Mesendoderm (in vitro differentiated cells): Measurements from ENCODE around the gene ZDHHC4.
"Not testable (repeated sequence)": the region's sequence is repeated elsewhere in the genome, so short reads cannot be mapped to it uniquely, and the experiment has no call there.

Experiments
- DNase-seq: peaks from one replicate; pipeline ENCODE4 v3.0.0; 2013
- H2AK5ac ChIP-seq: 2 replicates; pipeline ENCODE4 v1.6.1; 2013; ENCODE audit warnings: low read length, inconsistent platforms
- H2BK120ac ChIP-seq: 2 replicates; pipeline ENCODE4 v1.6.1; 2013; ENCODE audit warnings: low read depth, mild to moderate bottlenecking, low read length, moderate library complexity, mixed read lengths
- H2BK15ac ChIP-seq: replicated peaks from 2 replicates; pipeline ENCODE4 v1.6.1; 2013; ENCODE audit warnings: low read depth, mild to moderate bottlenecking, moderate library complexity
- H2BK5ac ChIP-seq: 2 replicates; pipeline ENCODE4 v1.6.1; 2013; ENCODE audit warnings: low read length, inconsistent platforms
- H3K18ac ChIP-seq: 2 replicates; pipeline ENCODE4 v1.6.1; 2013; ENCODE audit warnings: mild to moderate bottlenecking, low read length, mixed read lengths
- H3K23ac ChIP-seq: one replicate; pipeline ENCODE4 v1.6.1; 2013; ENCODE audit warnings: low read length
- H3K27ac ChIP-seq: 2 replicates; pipeline ENCODE4 v1.5.1; 2013; ENCODE audit warnings: low read depth, mild to moderate bottlenecking, inconsistent platforms, low read length, moderate library complexity
- H3K27me3 ChIP-seq: 2 replicates; pipeline ENCODE4 v1.6.1; 2013; ENCODE audit warnings: low read length, control low read depth, mild to moderate bottlenecking, inconsistent platforms; ENCODE audit not compliant: insufficient read depth, poor library complexity
- H3K36me3 ChIP-seq: 2 replicates; pipeline ENCODE4 v1.6.1; 2013; ENCODE audit warnings: low read length, inconsistent platforms; ENCODE audit not compliant: control insufficient read depth, insufficient read depth
- H3K4ac ChIP-seq: one replicate; pipeline ENCODE4 v1.6.1; 2013; ENCODE audit warnings: low read depth, mild to moderate bottlenecking, low read length, moderate library complexity
- H3K4me1 ChIP-seq: 2 replicates; pipeline ENCODE4 v1.6.1; 2013; ENCODE audit warnings: low read depth, low read length, inconsistent platforms; ENCODE audit not compliant: control insufficient read depth
- H3K4me2 ChIP-seq: 2 replicates; pipeline ENCODE4 v1.6.1; 2013; ENCODE audit warnings: low read length
- H3K4me3 ChIP-seq: 2 replicates; pipeline ENCODE4 v1.5.1; 2013; ENCODE audit warnings: mild to moderate bottlenecking, low read length
- H3K56ac ChIP-seq: one replicate; pipeline ENCODE4 v1.6.1; 2013; ENCODE audit warnings: low read length
- H3K79me1 ChIP-seq: 2 replicates; pipeline ENCODE4 v1.6.1; 2013; ENCODE audit warnings: low read length, inconsistent platforms
- H3K79me2 ChIP-seq: 2 replicates; pipeline ENCODE4 v1.6.1; 2013; ENCODE audit warnings: mild to moderate bottlenecking, low read length; ENCODE audit not compliant: control insufficient read depth, insufficient read depth
- H3K9ac ChIP-seq: 2 replicates; pipeline ENCODE4 v1.6.1; 2013; ENCODE audit warnings: low read length, inconsistent platforms
- H4K5ac ChIP-seq: one replicate; pipeline ENCODE4 v1.6.1; 2013; ENCODE audit warnings: low read length
- H4K8ac ChIP-seq: one replicate; pipeline ENCODE4 v1.6.1; 2013; ENCODE audit warnings: low read depth, mild to moderate bottlenecking, control low read depth, low read length, moderate library complexity
- WGBS: extraction: QIAGEN DNeasy Blood & Tissue Kit; methylation state at CpG from one replicate; pipeline ENCODE4 v1.1.7; 2013; ENCODE audit warnings: low lambda C conversion rate, missing lambda C conversion rate; ENCODE audit not compliant: insufficient coverage; ENCODE audit errors: extremely low coverage; 5-methylcytosine and 5-hydroxymethylcytosine counted together

ZDHHC4 gene

DNA sequence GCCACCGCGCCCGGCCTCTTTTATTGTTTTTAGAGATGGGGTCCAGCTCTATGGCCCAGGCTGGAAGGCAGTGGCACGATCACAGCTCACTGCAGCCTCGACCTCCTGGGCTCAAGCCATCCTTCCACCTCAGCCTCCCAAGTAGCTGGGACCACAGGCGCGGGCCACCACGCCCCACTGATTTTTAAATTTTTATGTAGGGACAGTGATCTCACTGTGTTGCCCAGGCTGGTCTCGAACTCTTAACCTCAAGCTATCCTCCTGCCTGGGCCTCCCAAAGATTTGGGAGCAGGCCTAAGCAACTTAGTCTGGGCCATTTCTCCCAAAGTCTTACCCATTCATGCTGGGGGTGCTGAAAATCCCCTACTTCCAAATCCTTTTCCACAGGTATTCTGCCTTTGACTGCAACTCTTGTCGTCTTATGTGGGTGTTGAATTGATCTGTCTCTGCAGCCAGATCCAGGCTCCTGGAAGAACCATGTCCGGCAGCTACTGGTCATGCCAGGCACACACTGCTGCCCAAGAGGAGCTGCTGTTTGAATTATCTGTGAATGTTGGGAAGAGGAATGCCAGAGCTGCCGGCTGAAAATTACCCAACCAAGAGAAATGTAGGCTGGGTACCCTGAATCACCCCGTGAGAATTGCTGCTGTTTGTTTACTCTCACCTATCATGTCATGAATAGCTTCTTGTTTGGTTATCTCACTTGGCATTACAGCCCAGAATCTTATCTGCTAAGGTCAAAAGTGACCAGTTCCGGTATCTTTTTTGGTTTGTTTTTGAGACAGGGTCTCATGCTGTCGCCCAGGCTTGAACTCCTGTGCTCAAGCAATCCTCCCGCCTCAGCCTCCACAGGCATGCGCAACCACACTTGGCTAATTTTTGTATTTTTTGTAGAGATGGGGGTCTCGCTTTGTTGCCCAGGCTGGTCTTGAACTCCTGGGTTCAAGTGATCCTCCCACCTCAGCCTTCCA lies 1.1 kb downstream of the ZDHHC4 start:
- Histone ChIP-seq H4K5ac (no peak overlapping the region), H3K79me2 (no peaks in the 10 kb centered on the region), H3K18ac (no peak overlapping the region), H3K36me3 (peaks cover 3% of the 10 kb centered on the region), H3K4me3 (no peak overlapping the region), H2BK120ac (no peak overlapping the region), H3K23ac (no peak overlapping the region), H3K27me3 (no peaks in the 10 kb centered on the region), H3K4me1 (no peaks in the 10 kb centered on the region), H2BK15ac (no peak overlapping the region), H3K56ac (no peak overlapping the region), H3K4ac (no peak overlapping the region), H3K79me1 (no peaks in the 10 kb centered on the region), H3K27ac (no peak overlapping the region), H3K4me2 (no peak overlapping the region), H4K8ac (no peak overlapping the region), H2BK5ac (no peak overlapping the region), H3K9ac (no peak overlapping the region), H2AK5ac (no peak overlapping the region)
- DNase-seq = peak; percentile 61
- no CpG with 5 or more reads among the region's 18 CpGs for WGBS

DNA sequence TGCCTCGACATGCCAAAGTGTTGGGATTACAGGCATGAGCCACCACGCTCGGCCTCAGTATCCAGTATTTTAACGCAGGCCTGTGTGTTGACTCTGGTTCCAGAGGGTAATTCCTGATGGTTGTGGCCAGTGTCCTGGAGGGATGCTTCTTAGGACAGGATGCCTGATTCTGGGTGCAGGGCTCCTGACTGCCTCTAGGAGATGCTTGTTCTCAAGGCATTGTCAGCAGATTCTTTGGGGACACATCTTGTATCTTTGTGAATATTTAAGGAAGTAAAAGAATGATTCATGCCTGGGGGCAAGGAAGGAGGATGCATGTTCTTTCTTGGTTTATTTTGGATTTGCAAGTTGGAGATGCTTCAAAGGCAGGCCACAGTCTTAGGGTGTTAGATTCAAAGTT lies 2.2 kb downstream of the ZDHHC4 start:
- no peaks in the 10 kb centered on the region for H3K27me3 ChIP-seq
- DNase-seq = peak; percentile 78
- no peak overlapping the region for H2BK15ac ChIP-seq
- no CpG with 5 or more reads among the region's 4 CpGs for WGBS
- H3K4ac ChIP-seq = no peak overlapping the region
- H3K27ac ChIP-seq = no peak overlapping the region
- no peak overlapping the region for H3K4me2 ChIP-seq
- no peak overlapping the region for H2AK5ac ChIP-seq
- no peak overlapping the region for H3K23ac ChIP-seq
- no peak overlapping the region for H4K5ac ChIP-seq
- no peak overlapping the region for H2BK5ac ChIP-seq
- no peak overlapping the region for H3K18ac ChIP-seq
- H4K8ac ChIP-seq = no peak overlapping the region
- no peaks in the 10 kb centered on the region for H3K79me1 ChIP-seq
- no peaks in the 10 kb centered on the region for H3K4me1 ChIP-seq
- H2BK120ac ChIP-seq = no peak overlapping the region
- H3K9ac ChIP-seq = no peak overlapping the region
- no peak overlapping the region for H3K4me3 ChIP-seq
- H3K36me3 ChIP-seq = peaks cover 3% of the 10 kb centered on the region
- H3K56ac ChIP-seq = no peak overlapping the region
- no peaks in the 10 kb centered on the region for H3K79me2 ChIP-seq

DNA sequence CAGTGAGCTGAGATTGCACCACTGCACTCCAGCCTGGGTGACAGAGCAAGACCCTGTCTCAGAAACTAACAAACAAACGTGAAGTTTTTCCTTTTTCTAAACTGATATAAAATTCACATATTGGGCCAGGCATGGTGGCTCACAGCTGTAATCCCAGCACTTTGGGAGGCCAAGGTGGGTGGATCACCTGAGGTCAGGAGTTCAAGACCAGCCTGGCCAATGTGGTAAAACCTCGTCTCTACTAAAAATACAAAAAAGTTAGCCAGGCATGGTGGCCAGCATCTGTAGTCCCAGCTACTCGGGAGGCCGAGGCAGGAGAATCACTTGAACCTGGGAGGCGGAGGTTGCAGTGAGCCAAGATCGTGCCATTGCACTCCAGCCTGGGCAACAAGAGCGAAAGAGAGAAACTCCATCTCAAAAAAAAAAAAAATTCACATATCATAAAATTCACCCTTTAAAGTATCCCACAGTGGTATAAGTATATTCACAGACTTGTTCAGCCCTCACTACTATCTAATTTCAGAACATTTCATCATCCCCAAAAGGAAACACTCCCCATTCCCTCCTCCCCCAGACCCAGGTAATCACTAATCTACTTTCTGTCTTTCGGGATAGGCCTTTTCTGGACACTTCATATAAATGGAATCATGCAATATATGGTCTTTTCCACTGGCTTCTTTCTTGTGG lies 8.6 kb downstream of the ZDHHC4 start:
- H3K27ac ChIP-seq, DNase-seq, H2AK5ac ChIP-seq, H3K4me3 ChIP-seq, H2BK5ac ChIP-seq, H2BK120ac ChIP-seq, H3K18ac ChIP-seq, H2BK15ac ChIP-seq, H3K79me2 ChIP-seq, H3K79me1 ChIP-seq, H3K27me3 ChIP-seq, H3K56ac ChIP-seq, H3K4me2 ChIP-seq, H3K23ac ChIP-seq, H4K5ac ChIP-seq, H4K8ac ChIP-seq, H3K9ac ChIP-seq, H3K4ac ChIP-seq, H3K36me3 ChIP-seq, H3K4me1 ChIP-seq: not testable (repeated sequence)
- no CpG with 5 or more reads among the region's 8 CpGs for WGBS

DNA sequence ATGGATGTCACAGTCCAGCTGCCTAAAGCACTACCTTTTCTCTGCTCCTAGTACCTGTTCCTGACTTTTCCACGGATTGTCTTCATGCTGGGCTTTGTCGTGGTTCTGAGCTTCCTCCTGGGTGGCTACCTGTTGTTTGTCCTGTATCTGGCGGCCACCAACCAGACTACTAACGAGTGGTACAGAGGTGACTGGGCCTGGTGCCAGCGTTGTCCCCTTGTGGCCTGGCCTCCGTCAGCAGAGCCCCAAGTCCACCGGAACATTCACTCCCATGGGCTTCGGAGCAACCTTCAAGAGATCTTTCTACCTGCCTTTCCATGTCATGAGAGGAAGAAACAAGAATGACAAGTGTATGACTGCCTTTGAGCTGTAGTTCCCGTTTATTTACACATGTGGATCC lies 11.3 kb downstream of the ZDHHC4 start:
- Histone ChIP-seq H3K27me3 (no peaks in the 10 kb centered on the region), H2BK15ac (no peak overlapping the region), H3K4me1 (no peaks in the 10 kb centered on the region), H3K9ac (no peak overlapping the region), H3K4ac (no peak overlapping the region), H3K79me2 (no peaks in the 10 kb centered on the region), H3K4me3 (no peak overlapping the region), H4K8ac (no peak overlapping the region), H3K4me2 (no peak overlapping the region), H3K23ac (no peak overlapping the region), H3K36me3 (no peaks in the 10 kb centered on the region), H3K56ac (no peak overlapping the region), H4K5ac (no peak overlapping the region), H2AK5ac (no peak overlapping the region), H2BK5ac (no peak overlapping the region), H3K27ac (no peak overlapping the region), H3K18ac (no peak overlapping the region), H3K79me1 (no peaks in the 10 kb centered on the region), H2BK120ac (no peak overlapping the region)
- no CpG with 5 or more reads among the region's 9 CpGs for WGBS
- no peak for DNase-seq

DNA sequence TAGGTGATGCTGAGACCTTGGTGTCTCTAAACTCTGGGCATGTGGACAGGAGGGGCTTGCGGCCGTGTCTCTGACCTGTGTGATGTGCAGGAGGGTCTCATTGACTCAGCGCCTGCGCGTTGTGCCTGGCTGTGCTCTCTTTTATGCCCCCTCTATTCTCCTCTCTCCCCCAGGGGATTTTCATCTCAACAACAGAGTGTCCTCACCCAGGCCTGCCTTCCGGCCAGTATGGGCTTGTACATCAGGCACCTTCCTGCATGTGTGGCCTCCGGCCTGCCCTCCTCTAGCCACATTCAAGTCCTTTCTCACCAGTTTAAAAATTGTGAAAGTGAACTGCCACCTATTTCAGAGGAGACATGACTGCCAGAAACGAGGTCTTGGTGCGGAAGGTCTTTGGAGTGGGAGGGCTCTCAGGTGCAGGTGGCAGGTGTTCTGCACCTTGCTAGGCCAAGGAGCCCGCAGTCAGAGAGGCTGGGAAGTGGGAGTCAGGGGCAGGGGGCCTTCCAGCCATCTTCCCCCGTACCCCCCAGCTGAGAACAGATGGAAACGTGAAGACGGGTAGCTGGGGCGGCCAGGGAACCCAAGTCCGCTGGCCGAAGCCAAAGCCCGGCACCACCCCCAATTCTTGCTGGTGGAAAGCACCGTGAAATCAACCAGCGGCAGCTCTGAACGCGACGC lies 12.0 kb downstream of the ZDHHC4 start:
- H3K23ac ChIP-seq = no peak overlapping the region
- H3K4me2 ChIP-seq = peak overlapping the region; percentile 52
- H4K5ac ChIP-seq = no peak overlapping the region
- no CpG with 5 or more reads among the region's 22 CpGs for WGBS
- H3K18ac ChIP-seq = no peak overlapping the region
- H3K27ac ChIP-seq = no peak overlapping the region
- no peak overlapping the region for H4K8ac ChIP-seq
- no peak for DNase-seq
- no peaks in the 10 kb centered on the region for H3K4me1 ChIP-seq
- H3K79me2 ChIP-seq = no peaks in the 10 kb centered on the region
- H2BK120ac ChIP-seq = no peak overlapping the region
- no peak overlapping the region for H2BK15ac ChIP-seq
- H3K27me3 ChIP-seq = no peaks in the 10 kb centered on the region
- no peak overlapping the region for H3K4me3 ChIP-seq
- H3K4ac ChIP-seq = no peak overlapping the region
- no peak overlapping the region for H2BK5ac ChIP-seq
- H3K79me1 ChIP-seq = no peaks in the 10 kb centered on the region
- peaks cover 1% of the 10 kb centered on the region for H3K36me3 ChIP-seq
- no peak overlapping the region for H2AK5ac ChIP-seq
- H3K56ac ChIP-seq = peak overlapping the region; percentile 76
- H3K9ac ChIP-seq = peak overlapping the region; percentile 63
